Measurements from ENCODE around the gene GALK2. TPM values are rescaled to one million over a fixed set of nuclear protein-coding genes. Genes with fewer than 3 reads are reported as not detected.

The GALK2 gene
- total RNA-seq, 1 experiment from 2014 or later, result 13.7 TPM

DNA sequence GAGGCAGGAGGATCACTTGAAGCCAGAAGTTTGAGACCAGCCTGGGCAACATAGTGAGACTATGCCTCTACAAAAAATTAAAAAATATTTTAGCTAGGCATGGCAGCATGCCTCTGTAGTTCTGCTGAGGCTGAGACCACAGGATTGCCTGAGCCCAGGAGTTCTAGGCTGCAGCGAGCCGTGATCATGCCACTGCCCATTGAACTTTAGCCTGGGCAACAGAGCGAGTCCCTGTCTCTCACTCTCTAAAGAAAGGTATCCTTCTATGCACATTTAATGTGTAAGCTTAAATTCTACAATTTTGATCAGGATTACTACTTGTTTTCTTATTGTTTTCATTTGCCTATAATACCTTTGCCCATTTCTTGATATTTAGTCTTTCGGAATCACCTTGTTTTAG is 26.8 kb downstream of the GALK2 start:
- no peak overlapping the region for H3K56ac ChIP-seq (ENCODE audit: insufficient read length, low read depth, low read length)
- no peaks in the 10 kb centered on the region; the same call in 1 of the 2 replicates for H3K4me1 ChIP-seq (ENCODE audit: insufficient read depth, low read length)
- H3K14ac ChIP-seq (ENCODE audit: insufficient read depth, low read length), result no peak overlapping the region
- H3K79me2 ChIP-seq (ENCODE audit: insufficient read depth, low read length), result no peaks in the 10 kb centered on the region
- no CpG with 5 or more reads among the region's 4 CpGs for WGBS (ENCODE audit: extremely low coverage, insufficient read length, low lambda C conversion rate)
- H3K4me2 ChIP-seq (ENCODE audit: insufficient read depth, insufficient read length, low read length), result no peak overlapping the region
- H3K18ac ChIP-seq (ENCODE audit: insufficient read length, low read depth, low read length), result no peak overlapping the region
- no peak overlapping the region for H4K91ac ChIP-seq (ENCODE audit: insufficient read length, low read depth, low read length)
- H3K27ac ChIP-seq (ENCODE audit: insufficient read length, low read depth, low read length), result no peak overlapping the region
- Mint-ChIP-seq H3K27me3 (ENCODE audit: low read depth) (no peaks in the 10 kb centered on the region), H3K4me3 (no peak overlapping the region), H3K4me1 (peaks cover 2 to 3% of the 10 kb centered on the region in 2 experiments; a peak in 3 of 4 replicates), H3K9me3 (no peaks in the 10 kb centered on the region), H3K36me3 (ENCODE audit: insufficient read depth in 1 of 3, low read depth in 3 of 3) (no peaks in the 10 kb centered on the region), H3K27ac (no peak overlapping the region)
- H3K4ac ChIP-seq (ENCODE audit: low read depth, low read length), result no peak overlapping the region
- H2BK120ac ChIP-seq (ENCODE audit: low read depth, low read length, poor library complexity, severe bottlenecking), result no peak overlapping the region
- no peak overlapping the region for H3T11ph ChIP-seq (ENCODE audit: low read length)
- no peaks in the 10 kb centered on the region for H3K9me3 ChIP-seq (ENCODE audit: control insufficient read depth, low read depth, low read length)
- no peak overlapping the region for H2BK15ac ChIP-seq (ENCODE audit: low read depth, low read length)
- no peaks in the 10 kb centered on the region for H3K23me2 ChIP-seq (ENCODE audit: insufficient read length, low read depth, low read length, poor library complexity, severe bottlenecking)
- TF ChIP-seq, protein P1, sequence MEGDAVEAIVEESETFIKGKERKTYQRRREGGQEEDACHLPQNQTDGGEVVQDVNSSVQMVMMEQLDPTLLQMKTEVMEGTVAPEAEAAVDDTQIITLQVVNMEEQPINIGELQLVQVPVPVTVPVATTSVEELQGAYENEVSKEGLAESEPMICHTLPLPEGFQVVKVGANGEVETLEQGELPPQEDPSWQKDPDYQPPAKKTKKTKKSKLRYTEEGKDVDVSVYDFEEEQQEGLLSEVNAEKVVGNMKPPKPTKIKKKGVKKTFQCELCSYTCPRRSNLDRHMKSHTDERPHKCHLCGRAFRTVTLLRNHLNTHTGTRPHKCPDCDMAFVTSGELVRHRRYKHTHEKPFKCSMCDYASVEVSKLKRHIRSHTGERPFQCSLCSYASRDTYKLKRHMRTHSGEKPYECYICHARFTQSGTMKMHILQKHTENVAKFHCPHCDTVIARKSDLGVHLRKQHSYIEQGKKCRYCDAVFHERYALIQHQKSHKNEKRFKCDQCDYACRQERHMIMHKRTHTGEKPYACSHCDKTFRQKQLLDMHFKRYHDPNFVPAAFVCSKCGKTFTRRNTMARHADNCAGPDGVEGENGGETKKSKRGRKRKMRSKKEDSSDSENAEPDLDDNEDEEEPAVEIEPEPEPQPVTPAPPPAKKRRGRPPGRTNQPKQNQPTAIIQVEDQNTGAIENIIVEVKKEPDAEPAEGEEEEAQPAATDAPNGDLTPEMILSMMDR (conservative IDR thresholded peaks at IDR 0.05), result no peak
- H3K9ac ChIP-seq (ENCODE audit: extremely low read depth, insufficient read length, low read length), result no peak overlapping the region
- no peaks in the 10 kb centered on the region for H4K20me1 ChIP-seq (ENCODE audit: control insufficient read depth, insufficient read depth, insufficient read length)
- H3K27me3 ChIP-seq (ENCODE audit: insufficient read depth, low read length), result no peaks in the 10 kb centered on the region
- H2BK20ac ChIP-seq (ENCODE audit: low read depth, low read length, poor library complexity, severe bottlenecking), result no peak overlapping the region
- no peak overlapping the region for H2AK5ac ChIP-seq (ENCODE audit: insufficient read length, low read length)
- H3K79me1 ChIP-seq (ENCODE audit: insufficient read depth, low read depth, low read length, poor library complexity, severe bottlenecking), result no peaks in the 10 kb centered on the region
- H4K5ac ChIP-seq (ENCODE audit: insufficient read length, low read depth, low read length), result no peak overlapping the region
- no peak overlapping the region for H2BK5ac ChIP-seq (ENCODE audit: insufficient read length, low read length)
- no peak overlapping the region for H3K23ac ChIP-seq (ENCODE audit: insufficient read length, low read depth, low read length)
- no peak for DNase-seq
- H2BK12ac ChIP-seq (ENCODE audit: insufficient read length, low read depth, low read length), result no peak overlapping the region
- no peak overlapping the region for H4K8ac ChIP-seq (replicated peaks; ENCODE audit: insufficient read length, low read depth, low read length)
- H2AFZ ChIP-seq (ENCODE audit: low read length), result no peak overlapping the region
